WTC11 (cell line): Measurements from ENCODE around the gene PCDH12. TPM values are rescaled to one million over a fixed set of nuclear protein-coding genes. Genes with fewer than 3 reads are reported as not detected.

Source experiments
- ATAC-seq: fragments of 200-7000 bp; cut with Tn5 transposase; 2 replicates; pipeline ENCODE4 v1.10.0; 2021; ENCODE audit warnings: mild to moderate bottlenecking, moderate library complexity
- CTCF ChIA-PET: fragments of 300-600 bp; sonication (Branson Sonifier 250); formaldehyde crosslinking; loops from one replicate; lab custom pipeline; 2021; ENCODE audit warnings: antibody characterized with exemption; lab: Charles Lee
- POLR2A ChIA-PET: fragments of 350-600 bp; sonication (Branson Sonifier 250); formaldehyde crosslinking; loops from one replicate; lab custom pipeline; 2021; ENCODE audit warnings: antibody characterized with exemption; lab: Charles Lee
- DNase-seq: peaks from one replicate; pipeline ENCODE4 v3.0.0; 2021; ENCODE audit warnings: low spot score
- H3K27ac Mint-ChIP-seq: 2 replicates; pipeline ENCODE4 v1.8.0; 2021; ENCODE audit warnings: mixed read lengths
- H3K27me3 Mint-ChIP-seq: 2 replicates; pipeline ENCODE4 v1.8.0; 2021; ENCODE audit warnings: low read depth, mild to moderate bottlenecking, moderate library complexity, mixed read lengths
- H3K36me3 Mint-ChIP-seq: 2 replicates; pipeline ENCODE4 v1.8.0; 2021; ENCODE audit warnings: mixed read lengths
- H3K4me1 Mint-ChIP-seq: 2 replicates; pipeline ENCODE4 v1.8.0; 2022; ENCODE audit warnings: mixed read lengths
- H3K4me3 Mint-ChIP-seq: 2 replicates; pipeline ENCODE4 v1.8.0; 2021; ENCODE audit warnings: mild to moderate bottlenecking, moderate library complexity, mixed read lengths
- H3K9me3 Mint-ChIP-seq: 2 replicates; pipeline ENCODE4 v1.8.0; 2021; ENCODE audit warnings: mixed read lengths
- CREB1 ChIP-seq: sonication (generic); formaldehyde crosslinking; IDR thresholded peaks from 2 replicates; pipeline ENCODE4 v1.8.0; 2023; ENCODE audit warnings: mild to moderate bottlenecking, missing genetic modification reagents
- CTCF ChIP-seq: fragments of 200-600 bp; IDR thresholded peaks from 2 replicates; pipeline ENCODE4 v1.8.0; 2022; ENCODE audit warnings: antibody characterized with exemption
- NFYB ChIP-seq: sonication (generic); formaldehyde crosslinking; conservative IDR thresholded peaks from 2 replicates; pipeline ENCODE4 v1.8.0; 2022; ENCODE audit warnings: low read depth, missing genetic modification reagents
- PRDM15 ChIP-seq: sonication (generic); formaldehyde crosslinking; IDR thresholded peaks from 2 replicates; pipeline ENCODE4 v1.8.0; 2022; ENCODE audit warnings: missing genetic modification reagents
- SMAD3 ChIP-seq: sonication (generic); formaldehyde crosslinking; IDR thresholded peaks from 2 replicates; pipeline ENCODE4 v1.8.0; 2022; ENCODE audit warnings: missing genetic modification reagents, mild to moderate bottlenecking, borderline replicate concordance
- SMAD4 ChIP-seq: sonication (generic); formaldehyde crosslinking; IDR thresholded peaks from 2 replicates; pipeline ENCODE4 v1.8.0; 2022; ENCODE audit warnings: mild to moderate bottlenecking, missing genetic modification reagents
- TP53 ChIP-seq: sonication (generic); formaldehyde crosslinking; IDR thresholded peaks from 2 replicates; pipeline ENCODE4 v1.8.1; 2023; ENCODE audit warnings: mild to moderate bottlenecking, missing genetic modification reagents
- ZBTB43 ChIP-seq: sonication (generic); formaldehyde crosslinking; IDR thresholded peaks from 2 replicates; pipeline ENCODE4 v1.8.1; 2023; ENCODE audit warnings: mild to moderate bottlenecking, missing genetic modification reagents
- ZNF423 ChIP-seq: fragments of 250-450 bp; sonication (Bioruptor Pico); IDR thresholded peaks from 2 replicates; pipeline ENCODE4 v2.1.2; 2022; ENCODE audit warnings: mild to moderate bottlenecking, moderate library complexity
- total RNA-seq: library from RNA; stranded (reverse); gene quantifications from 3 replicates; pipeline ENCODE4 v1.2.3, GENCODE V29; 2021
- TF ChIP-seq, protein P1 (sequence below): sonication (generic); formaldehyde crosslinking; IDR thresholded peaks from 2 replicates; pipeline ENCODE4 v1.8.1; 2022; ENCODE audit warnings: mild to moderate bottlenecking, moderate library complexity, missing genetic modification reagents
- TF ChIP-seq, protein P2 (sequence below): sonication (generic); formaldehyde crosslinking; IDR thresholded peaks from 2 replicates; pipeline ENCODE4 v1.8.0; 2022; ENCODE audit warnings: mild to moderate bottlenecking, missing genetic modification reagents
- TF ChIP-seq, protein P3 (sequence below): fragments of 250-450 bp; sonication (Bioruptor Pico); IDR thresholded peaks from 2 replicates; pipeline ENCODE4 v1.9.0; 2021; ENCODE audit warnings: mild to moderate bottlenecking

PCDH12 gene
- total RNA-seq, 1 experiment from 2014 or later, result 0.33 TPM

DNA sequence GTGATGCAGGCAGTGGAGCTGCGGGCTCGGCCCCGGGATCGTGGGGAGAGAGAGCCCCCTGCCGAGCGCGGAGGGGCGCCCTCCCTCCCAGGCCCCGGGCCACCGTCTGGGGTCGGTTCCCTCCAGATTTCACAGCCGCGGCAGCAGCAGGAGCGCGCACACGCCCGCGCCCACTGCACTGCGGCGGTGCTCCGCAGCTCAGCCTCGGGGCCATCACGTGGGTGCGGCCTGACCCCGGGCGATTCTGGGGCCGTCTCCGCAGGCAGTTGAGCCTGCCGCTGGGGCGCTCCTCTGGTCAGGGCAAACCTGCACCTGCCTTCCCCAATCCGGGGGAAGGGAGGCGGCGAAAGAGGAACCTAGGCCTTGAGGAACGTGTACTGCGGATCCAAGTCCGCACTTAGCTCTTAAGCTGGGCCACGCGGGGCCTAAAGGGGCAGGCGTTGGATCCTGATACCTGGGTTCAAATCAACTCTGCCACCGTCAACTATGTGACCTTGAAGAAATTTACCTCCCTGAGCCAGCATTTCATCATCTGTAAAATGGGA is 43.7 kb downstream of the PCDH12 start (continued):
- peak; percentile 61; the same call in 1 of the 2 replicates for TF ChIP-seq SMAD4 (CRISPR knock-in tag)

DNA sequence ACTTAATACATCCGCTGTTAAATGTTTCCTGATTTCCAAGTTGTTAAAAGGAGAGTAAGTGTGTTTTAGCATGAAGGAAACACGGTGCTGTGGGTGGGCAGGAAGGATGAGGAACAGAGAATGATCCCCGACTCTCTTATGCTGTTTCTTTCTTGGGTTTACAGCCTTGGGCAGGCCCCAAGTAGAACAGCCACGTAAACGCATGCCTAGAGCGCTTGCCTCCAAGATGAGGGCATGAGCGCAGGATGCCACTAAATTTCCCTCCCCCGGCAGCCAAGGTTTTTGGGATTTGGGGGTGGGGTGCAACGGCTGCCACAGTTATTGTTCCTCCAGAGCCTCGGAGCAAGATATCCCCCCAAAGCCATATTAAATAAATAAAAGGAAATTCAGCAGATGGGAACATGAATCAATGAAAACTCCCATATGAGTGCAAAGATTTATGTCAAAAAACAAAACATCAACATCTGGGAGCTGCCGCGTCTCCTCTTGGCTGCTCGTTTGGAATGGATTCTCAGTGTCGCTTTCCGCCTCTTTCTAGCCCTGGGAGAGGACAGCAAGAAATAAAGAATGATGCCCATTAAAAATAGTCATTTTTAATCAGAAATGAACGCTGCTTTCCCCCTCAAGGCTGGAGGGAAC is 44.3 kb downstream of the PCDH12 start:
- peaks cover 29% of the 10 kb centered on the region for H3K4me1 Mint-ChIP-seq
- TF ChIP-seq, protein P1, sequence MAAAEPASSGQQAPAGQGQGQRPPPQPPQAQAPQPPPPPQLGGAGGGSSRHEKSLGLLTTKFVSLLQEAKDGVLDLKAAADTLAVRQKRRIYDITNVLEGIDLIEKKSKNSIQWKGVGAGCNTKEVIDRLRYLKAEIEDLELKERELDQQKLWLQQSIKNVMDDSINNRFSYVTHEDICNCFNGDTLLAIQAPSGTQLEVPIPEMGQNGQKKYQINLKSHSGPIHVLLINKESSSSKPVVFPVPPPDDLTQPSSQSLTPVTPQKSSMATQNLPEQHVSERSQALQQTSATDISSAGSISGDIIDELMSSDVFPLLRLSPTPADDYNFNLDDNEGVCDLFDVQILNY (CRISPR knock-in tag), result no peak
- ATAC-seq (no peak), DNase-seq (no peak)
- ChIA-PET POLR2A (interaction anchor here (0.8 to 1.9 kb wide), 2 partner anchors 10 to 240 kb away, joined by 3 to 7 read pairs; partner anchors contain the start of gene DELE1), CTCF (interaction anchor here (0.6 to 7.8 kb wide), 14 partner anchors 10 to 575 kb away, joined by 3 to 74 read pairs (median 6); partner anchors contain the start of genes DELE1, PCDH1 and RNF14)
- peak overlapping the region; percentile 66 for H3K4me3 Mint-ChIP-seq
- H3K27ac Mint-ChIP-seq, result no peak overlapping the region
- no peaks in the 10 kb centered on the region for H3K9me3 Mint-ChIP-seq
- peaks cover 27% of the 10 kb centered on the region for H3K27me3 Mint-ChIP-seq
- no peaks in the 10 kb centered on the region for H3K36me3 Mint-ChIP-seq

- no peak overlapping the region for H3K27ac Mint-ChIP-seq
- ChIA-PET POLR2A (no interaction called here), CTCF (interaction anchor here (0.7 to 2.4 kb wide), 3 partner anchors 31 to 241 kb away, joined by 3 to 10 read pairs (median 4); partner anchors contain the start of gene PCDH1)
- H3K9me3 Mint-ChIP-seq, result peaks cover 8% of the 10 kb centered on the region
- H3K4me1 Mint-ChIP-seq, result peaks cover 15% of the 10 kb centered on the region
- DNase-seq (no peak), ATAC-seq (no peak)
- H3K4me3 Mint-ChIP-seq, result no peak overlapping the region
- TF ChIP-seq ZNF423 (CRISPR knock-in tag) (no peak), PRDM15 (CRISPR knock-in tag) (peak; percentile 68)
- H3K27me3 Mint-ChIP-seq, result peaks cover 28% of the 10 kb centered on the region
- no peaks in the 10 kb centered on the region for H3K36me3 Mint-ChIP-seq
Observed at GRCh38 chr5:141910271-141910673, 47.7 kb downstream of the PCDH12 start.

DNA sequence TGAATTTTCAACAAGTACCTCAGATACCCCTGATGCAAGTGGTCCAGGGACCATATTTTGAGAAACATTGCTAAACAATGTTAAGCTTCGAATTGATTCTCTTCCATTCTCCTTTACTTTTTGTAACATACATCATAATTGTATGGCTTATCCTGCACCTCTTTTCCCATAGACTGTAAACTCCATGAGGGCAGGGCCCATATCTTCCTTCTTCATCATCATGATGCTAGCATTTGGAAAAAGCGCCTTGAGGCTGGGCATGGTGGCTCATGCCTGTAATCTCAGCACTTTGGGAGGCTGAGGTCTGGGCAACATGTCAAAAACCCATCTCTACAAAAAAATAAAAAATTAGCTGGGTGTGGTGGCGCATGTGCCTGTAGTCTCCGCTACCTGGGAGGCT is 48.8 kb downstream of the PCDH12 start:
- Mint-ChIP-seq H3K36me3 (no peaks in the 10 kb centered on the region), H3K27me3 (peaks cover 20% of the 10 kb centered on the region), H3K4me3 (no peak overlapping the region), H3K27ac (no peak overlapping the region), H3K4me1 (peaks cover 10% of the 10 kb centered on the region)
- ChIA-PET CTCF (interaction anchor here (1.3 kb wide), 1 partner anchor 240 kb away, joined by 3 read pairs; no protein-coding TSS in a partner anchor), POLR2A (no interaction called here)
- ATAC-seq, result no peak
- no peak for DNase-seq
- TF ChIP-seq, protein P2, sequence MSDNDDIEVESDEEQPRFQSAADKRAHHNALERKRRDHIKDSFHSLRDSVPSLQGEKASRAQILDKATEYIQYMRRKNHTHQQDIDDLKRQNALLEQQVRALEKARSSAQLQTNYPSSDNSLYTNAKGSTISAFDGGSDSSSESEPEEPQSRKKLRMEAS, result no peak
- TF ChIP-seq NFYB (no peak), ZBTB43 (CRISPR knock-in tag) (no peak), CREB1 (CRISPR knock-in tag) (no peak), SMAD4 (CRISPR knock-in tag) (no peak), SMAD3 (no peak), TP53 (CRISPR knock-in tag) (no peak), CTCF (no peak)
- TF ChIP-seq, protein P3, sequence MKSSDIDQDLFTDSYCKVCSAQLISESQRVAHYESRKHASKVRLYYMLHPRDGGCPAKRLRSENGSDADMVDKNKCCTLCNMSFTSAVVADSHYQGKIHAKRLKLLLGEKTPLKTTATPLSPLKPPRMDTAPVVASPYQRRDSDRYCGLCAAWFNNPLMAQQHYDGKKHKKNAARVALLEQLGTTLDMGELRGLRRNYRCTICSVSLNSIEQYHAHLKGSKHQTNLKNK, result no peak
- TF ChIP-seq, all 79 proteins: peak for 0
- peaks cover 12% of the 10 kb centered on the region for H3K9me3 Mint-ChIP-seq
